ENCODE results near the gene TBC1D22A.

DNA sequence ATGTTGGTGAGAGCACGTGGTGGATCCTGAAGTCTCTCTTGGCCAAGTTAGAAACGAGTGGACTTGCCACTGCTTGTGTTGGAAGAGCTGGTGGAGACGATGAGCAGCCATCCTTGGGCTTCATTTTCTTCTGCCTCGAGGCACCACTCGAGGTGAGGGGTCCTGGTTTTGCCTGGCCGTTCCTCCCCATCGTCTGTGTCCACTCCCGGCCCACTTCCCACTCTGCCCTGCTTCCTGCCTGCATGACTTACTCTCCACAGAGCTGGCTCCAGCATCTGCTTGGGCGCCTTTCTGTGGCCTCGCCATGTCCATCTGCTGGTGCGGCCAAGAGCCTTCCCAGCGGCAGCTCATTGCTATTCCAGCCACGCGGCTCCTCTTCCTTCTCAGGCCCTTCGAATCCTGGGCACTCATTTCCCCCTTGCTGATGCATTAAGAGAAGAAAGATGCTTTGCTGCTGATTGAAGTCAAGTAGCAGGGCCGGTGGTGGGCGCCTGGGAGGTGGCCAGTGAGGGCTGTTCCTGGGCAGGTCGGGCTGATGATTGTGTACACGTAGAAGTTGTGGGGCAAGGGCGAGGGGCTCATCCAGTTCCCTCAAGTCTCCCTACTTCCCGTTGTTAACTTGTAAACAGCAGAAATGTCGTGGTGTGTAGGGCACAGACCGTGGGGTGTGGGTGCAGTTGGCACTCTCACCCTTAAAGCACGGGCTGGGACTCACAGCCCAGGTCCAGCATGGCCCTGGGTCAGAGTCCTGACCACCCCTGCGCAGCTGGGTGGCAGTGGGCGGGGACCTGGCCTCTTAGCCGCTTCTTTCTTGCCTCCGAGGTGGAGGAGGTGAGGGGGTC lies 292.0 kb downstream of the TBC1D22A start:
- TF ChIP-seq EZH2 (optimal IDR thresholded peaks at IDR 0.05; ENCODE audit: low read depth, low read length) (no peak), EZH2phosphoT487 (IDR thresholded peaks at IDR 0.05; ENCODE audit: low read length) (no peak)
- TF ChIP-seq, protein P1, sequence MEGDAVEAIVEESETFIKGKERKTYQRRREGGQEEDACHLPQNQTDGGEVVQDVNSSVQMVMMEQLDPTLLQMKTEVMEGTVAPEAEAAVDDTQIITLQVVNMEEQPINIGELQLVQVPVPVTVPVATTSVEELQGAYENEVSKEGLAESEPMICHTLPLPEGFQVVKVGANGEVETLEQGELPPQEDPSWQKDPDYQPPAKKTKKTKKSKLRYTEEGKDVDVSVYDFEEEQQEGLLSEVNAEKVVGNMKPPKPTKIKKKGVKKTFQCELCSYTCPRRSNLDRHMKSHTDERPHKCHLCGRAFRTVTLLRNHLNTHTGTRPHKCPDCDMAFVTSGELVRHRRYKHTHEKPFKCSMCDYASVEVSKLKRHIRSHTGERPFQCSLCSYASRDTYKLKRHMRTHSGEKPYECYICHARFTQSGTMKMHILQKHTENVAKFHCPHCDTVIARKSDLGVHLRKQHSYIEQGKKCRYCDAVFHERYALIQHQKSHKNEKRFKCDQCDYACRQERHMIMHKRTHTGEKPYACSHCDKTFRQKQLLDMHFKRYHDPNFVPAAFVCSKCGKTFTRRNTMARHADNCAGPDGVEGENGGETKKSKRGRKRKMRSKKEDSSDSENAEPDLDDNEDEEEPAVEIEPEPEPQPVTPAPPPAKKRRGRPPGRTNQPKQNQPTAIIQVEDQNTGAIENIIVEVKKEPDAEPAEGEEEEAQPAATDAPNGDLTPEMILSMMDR (IDR thresholded peaks at IDR 0.05; ENCODE audit: low read length), result no peak
